GM04504 (cell line): ENCODE data around the gene GTF2F2.
A peak's percentile ranks its signal among the peaks of the same experiment; 100 is the strongest.

Source experiments
- DNase-seq: peaks from one replicate; pipeline ENCODE4 v3.0.0-alpha.2; 2012; ENCODE audit warnings: low read depth

The GTF2F2 gene

DNA sequence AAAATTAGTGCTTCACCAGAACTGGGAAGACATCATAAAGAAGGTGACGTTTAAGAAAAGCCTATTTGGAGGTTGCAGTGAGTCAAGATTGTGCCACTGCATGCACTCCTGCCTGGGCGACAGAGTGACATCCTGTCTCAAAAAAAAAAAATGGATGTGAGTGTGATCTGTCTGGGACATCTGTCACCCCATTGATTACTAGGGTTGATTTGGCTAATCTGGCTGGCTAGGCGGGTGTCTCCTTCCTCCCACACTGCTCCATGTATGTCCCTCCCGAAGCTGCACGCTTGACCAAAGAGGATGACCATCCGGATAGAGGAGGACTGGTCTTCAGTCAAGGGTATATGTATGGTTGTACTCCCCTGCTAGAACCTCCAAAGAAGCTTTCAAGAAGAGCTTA lies 2.6 kb downstream of the GTF2F2 start:
- DNase-seq, result no peak

DNA sequence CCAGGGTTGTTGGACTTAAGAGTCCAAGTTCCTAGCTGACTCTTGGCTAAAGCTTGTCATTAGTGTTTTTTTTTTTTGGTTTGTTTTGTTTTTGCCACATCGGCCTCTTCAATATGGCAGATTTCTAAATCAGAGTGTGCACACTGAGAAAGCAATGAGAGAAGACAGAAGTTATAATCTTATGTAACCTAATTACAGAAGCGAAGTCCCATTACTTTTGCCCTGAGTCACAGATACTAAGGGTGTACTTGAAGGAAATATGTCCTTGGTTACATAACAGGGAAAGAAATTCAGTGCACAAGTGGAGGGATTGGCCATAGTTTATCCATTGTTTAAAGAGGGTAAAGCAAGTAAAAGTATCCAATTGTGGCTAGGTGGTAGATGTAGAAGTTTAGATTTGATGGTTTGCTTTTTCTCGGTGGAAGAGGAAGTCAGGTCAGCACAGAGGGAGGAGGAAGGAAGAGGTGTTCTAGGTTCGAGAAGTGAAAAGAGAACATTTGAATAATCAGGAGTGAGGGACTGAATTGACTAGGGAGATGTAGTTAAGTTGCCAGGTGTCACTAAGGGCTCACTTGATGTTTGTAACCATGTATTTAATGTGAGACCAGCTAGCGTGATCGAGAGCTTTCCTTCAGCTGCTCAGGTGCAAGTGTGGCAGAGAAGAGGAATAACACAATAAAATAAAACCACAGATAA lies 12.2 kb downstream of the GTF2F2 start:
- no peak for DNase-seq

DNA sequence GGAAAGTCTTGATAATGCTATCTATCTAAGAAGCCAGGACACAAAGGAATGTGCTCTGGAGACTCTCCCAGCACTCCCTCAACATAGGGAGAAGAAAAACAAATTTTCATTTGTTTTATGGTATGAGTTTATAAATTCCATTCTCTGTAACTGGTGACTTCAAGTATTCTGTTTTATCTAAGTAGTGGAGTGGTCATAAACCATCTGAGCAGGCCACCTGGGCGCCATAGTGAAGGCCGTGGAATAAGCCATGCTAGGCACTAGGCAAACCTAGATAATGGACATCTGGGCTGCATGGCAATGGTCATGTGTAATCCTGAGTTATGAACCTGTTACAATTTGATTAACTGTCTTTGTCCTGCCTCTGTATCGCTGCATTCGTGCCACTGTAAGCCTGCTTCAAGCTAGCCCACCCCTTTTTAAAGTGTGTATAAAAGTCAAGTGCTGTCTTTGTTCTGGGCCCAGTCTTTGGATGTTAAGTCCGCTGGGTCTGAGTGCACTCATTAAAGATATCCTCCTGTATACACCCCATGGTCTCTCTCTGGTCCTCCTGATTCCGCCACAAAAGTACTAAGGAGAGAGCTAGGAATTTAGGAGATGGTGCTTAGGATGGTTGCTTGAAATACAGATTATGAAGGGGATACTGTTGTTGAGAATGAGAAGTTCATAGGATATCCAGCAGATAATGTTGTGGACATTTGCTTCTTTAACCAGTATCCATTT lies 13.2 kb downstream of the GTF2F2 start:
- no peak for DNase-seq

DNA sequence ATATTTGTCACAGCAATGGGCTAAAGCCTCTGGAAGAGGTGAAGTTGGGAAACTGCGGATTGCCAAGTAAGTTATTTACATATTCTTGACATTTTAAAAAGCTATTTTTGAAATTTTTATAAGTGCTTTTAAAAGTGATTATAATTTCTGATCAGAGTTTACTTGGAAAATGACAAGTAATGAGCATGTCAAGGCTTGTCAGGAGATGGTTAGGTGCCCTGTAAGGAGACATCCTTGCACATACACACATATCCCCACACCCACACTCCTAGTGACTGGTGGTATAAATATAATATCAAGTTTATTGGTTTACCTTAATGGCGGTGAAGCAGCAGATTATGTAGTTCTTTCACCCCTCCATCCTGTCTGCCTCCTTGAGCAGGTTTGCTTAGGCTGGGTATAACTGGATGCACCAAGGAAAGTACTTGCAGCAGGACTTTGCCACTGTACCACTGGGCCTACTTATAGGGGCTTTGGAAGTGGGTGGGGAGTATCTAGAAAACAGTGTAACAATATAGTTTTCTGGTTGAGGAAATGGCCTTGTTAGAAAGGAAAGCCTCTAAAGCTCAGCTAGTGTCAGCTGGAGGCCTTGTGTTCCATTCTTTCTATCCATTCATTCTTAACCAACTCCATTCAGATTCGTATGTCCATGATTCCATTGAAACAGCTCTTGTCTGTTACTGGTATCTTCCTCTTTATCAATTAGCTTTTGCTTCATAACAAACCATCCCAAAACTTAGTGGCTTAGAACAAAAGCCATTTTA lies 16.6 kb downstream of the GTF2F2 start:
- DNase-seq, result no peak

DNA sequence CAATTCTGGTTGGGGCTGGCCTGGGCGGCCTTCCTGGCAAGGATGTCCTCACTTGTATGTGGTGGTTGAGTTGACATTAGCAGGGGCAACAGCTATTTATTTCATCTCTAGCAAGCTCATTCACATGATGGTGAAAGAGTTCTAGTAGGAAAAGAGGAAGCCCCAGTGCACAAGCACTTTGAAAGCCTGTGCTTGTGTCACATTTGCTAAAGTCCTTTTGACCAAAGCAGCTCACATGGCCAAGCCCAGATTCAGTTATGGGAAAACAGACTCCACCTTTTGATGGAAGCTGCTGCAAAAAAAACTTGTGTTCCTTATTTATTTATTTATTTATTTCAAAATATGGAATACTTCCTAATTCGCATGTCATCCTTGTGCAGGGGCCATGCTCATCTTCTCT lies 17.2 kb downstream of the GTF2F2 start:
- no peak for DNase-seq

DNA sequence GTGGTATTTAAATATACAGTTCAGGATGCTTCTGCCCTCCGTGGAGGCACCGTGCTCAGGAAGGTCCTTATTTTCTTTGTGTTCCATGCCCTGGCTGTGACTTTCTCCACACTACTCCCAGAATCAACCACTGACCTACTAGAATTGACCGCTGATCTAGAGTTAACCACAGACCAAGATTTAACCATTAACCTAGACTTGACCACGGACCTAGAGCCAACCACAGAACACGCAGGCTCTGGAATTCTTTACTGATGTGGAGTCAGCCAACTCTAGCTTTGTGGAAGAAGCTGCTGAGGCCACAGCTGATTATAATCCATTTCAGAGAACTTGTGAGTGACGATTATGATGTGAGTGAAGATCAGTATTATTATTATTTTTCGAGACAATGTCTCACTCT lies 18.0 kb downstream of the GTF2F2 start:
- DNase-seq, result no peak

DNA sequence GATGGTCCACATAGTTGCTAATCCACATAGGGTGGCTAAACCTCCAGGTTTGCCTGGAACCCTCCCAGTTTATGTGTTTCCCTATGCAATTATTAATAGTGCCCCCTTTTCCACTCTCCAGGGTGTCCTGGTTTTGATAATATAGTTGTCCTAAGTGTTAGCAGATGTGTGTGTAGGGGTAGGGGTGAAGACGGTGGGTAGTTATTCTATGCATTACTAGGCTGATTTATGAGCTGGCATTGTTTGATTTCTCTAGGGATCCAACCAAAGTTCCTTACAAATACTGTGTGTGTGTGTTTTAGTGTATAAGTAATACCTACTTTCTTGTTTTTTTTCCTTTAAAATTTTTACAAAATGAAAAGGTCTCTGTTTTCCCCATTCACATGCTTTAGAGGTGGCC lies 21.1 kb downstream of the GTF2F2 start:
- DNase-seq, result no peak

DNA sequence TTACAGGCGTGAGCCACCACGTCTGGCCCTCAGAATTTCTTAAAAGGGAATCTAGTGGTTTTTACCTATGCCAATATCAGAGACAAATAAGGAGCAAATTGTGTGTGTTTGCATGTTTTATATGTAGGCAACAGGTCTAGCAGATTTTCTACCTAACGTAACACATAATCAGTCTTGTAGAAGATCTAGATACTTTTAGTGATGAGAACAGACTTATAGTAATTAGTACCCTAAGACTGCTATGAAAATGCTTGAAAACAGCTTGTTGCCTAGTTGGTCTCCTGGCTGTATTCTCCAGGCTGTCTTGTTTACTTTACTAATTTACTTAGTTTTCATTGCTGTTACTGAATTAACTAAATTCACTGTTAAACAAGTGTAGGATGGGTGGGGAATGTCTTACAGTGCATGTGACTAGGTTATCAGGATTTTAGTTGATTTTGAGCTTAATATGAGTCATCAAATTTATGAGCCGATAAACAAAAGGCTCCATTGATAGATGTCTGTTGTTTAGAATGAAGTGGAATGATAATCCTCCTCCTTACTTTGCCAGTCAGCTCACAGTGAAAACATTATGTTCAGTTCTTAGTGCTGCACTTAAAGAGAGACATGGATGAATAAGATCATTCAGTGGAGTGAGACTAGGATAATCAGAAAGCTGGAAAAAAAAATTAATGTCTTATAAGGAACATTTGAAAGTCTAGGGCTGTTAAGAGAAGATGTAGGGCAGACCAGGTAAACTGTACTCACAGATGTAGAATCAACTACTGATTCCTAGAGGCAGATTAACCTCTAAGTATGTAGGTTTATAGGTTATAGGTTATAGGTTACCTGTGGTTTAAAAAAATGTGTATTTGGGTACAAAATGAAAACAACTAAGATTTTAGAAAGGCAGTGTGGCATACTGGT lies 22.4 kb downstream of the GTF2F2 start:
- DNase-seq, result no peak

DNA sequence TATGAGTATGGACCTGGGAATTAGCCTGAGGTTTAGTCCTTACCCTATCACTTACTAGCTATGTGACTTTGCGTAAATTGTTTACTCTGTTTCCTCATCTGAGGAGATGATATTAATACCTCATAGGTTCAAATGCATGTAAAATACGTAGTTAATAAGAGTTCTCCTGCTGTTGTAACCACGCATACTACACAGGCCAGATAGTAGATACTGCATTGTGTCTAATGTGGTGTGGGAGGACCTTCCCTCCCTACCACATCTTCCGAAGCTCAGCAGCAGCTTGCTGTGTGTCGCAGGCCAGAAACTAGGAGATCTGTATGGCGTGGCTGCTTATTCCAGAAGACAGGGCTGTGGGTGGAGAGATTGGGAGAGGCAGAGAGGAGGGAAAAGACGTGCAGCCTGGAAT lies 23.0 kb downstream of the GTF2F2 start:
- DNase-seq, result no peak

DNA sequence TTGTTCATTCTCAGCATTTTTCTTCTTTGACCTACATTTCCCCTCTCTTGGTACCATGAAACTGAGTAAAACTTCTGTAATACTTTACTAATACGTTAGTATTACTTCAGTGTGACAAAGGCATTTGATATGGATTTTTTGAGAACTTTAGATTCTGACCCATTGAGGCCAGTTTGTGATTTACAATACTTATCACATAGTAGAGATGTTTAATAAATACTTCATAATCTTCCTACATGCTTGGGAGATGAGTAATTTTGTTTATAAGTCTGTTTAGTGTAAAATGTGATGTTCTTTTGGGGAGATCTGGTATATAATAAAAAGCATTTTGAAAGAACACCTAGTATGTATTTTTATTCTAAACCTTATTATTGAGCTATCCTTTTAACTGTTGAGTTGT lies 29.7 kb downstream of the GTF2F2 start:
- DNase-seq, result no peak

DNA sequence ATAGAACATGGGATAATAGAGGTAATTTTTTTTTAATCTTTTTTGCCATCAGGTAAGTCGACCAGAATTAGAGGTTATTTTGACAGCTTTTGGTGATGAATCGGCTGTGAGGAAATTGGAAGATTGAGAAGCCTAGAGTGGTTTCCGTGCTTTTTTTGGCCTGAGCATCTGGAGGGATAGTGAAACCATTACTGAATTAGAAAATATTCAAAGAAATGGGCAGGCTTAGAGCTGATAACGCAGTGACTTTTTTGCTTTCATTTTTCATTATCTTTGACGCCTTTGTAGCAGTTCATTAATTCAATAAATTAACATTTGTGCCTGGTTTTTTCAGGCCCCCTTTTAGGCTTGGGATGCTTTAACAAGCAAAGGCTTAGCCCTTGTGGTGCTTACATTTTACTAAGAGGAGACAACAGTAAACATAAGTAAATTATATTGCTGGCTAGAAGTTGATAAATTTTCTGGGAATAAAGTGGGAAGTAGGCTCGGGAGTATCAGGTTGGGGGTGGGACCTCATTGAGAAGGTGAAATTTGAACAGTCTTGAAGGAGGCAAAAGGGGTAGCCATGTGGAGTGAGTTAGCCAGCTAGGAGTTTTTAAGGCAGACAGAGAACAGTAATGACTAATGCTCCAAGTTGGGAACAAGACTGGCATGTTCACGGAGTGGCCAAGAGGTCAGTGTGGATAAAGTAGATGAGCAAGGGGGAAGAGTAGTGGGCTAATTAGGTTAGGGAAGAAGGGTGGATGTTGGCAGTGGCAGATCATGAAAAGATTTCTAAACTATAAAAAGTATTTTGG lies 36.5 kb downstream of the GTF2F2 start:
- no peak for DNase-seq

DNA sequence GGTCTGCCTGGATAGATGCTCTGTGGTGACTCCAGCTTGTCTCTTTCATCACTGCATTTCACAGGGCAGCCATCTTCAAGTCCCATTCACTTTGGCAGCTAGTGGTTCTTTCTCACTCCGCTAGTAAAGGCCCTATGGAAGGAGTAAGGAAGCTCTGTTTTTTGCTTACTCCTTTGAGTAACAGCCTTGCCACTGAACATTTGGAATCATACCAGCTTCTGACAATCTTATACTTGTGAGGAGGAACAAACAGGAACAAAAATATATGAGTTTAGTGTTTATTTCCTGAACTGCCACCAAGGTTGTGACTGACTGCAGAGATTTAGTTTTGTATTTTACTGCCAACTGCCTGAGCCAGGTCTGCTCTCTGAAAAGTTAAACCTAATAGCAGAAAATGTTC lies 41.9 kb downstream of the GTF2F2 start:
- DNase-seq, result no peak

DNA sequence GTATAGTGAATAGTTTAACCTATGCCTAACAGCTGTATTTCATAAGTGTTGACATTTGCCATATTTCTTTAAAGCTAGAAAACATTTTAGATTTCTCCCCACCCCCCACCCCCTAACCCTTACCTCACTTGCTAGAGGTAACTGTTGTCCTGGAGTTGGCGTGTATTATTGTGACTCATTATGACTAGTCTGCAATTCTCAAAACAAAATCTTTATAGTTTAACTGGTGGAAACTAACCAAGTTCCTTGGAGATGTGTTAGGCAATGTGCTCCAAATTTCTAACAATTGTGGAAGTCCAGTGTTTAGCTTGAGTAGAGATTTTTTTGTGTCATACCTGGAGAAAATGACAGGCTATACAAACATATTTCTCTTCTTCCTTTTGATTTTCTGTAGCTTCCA lies 42.5 kb downstream of the GTF2F2 start:
- peak; percentile 77 for DNase-seq

DNA sequence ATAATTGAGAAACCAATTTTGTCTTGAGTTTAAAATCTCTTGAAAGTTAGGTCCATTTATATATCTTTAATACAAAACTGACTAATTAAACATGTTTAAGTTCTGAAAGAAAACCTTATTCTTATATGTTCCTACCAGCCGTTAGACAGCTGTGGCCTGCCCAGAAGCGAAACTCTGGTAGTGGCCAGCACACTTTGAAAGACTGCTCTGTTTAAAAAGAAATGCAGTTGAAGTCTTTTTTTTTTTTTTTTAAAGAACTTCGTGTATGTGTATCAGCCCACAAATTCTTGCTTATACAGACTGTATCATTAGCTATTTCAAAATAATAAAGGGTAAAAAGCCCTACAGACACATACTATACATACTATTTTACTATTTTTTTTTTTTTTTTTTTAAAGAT lies 46.5 kb downstream of the GTF2F2 start:
- DNase-seq, result no peak

DNA sequence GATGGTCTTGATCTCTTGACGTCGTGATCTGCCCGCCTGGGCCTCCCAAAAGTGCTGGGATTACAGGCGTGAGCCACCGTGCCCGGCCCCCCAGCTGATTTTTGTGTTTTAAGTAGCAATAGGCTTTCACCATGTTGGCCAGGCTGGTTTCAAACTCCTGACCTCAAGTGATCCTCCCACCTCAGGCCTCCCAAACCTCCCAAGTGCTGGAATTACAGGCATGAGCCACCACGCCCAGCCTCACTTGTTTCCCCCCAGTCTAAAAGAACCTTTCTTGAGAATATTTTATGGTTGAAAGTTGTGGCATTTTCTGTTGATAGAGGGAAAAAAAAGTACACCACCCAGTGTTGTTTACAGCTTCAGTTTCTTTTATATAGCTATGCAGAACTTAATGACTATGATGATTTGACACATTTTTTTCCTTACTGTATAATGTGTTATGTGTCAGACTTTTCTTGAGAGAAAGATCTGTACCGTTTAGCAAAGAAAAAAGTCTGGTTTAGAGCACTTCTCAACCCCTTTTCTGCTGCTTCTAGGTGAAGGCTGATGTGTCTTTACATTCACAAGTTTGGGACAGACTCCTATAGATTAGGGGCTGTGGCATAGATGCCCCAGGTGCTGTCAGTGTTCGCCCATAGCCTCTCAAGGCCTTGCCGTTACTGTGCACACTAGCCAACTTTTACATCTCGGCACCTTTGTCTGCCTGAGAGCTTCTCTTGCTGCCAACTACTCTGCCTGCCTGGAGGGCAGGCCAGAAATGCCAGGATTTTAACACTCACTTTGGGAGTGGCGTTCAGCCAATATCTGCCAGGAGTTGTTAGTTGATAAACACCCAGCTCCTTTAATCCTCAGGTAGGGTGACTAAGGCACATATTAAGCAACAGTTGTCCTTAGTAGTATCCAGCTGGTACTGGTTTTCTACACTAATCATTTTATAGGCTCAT lies 47.6 kb downstream of the GTF2F2 start:
- no peak for DNase-seq

DNA sequence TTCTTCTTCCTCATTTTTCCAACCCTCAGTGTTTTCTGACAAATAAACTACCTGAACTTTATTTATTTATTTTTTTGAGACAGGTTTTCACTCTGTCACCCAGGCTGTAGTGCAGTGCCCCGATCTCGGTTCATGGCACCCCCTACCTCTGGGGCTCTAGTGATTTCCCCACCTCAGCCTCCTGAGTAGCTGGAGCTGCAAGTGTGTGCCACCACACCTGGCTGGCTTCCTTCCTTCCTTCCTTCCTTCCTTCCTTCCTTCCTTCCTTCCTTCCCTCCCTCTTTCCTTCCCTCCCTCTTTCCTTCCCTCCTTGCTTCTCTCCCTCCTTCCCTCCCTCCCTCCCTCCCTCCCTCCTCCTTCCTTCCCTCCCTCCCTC lies 48.2 kb downstream of the GTF2F2 start:
- DNase-seq, result no peak

DNA sequence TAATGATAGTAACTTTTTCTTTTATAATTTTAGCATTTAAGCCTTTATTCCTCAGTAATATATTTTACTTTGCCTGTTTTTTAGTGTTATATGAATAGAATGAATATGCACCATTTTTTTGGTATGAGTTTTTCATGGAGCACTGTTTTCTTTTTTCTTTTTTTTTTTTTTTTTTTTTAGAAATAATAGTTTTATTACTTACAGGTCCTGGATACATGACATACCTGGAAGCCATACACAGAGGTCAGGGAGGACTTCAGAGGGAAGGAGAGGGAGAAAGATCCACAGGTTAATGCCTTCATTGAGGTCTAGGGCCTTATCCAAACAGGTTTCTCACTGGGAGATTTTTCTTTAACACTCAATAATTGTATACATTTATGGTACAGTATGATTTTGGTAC lies 54.2 kb downstream of the GTF2F2 start:
- DNase-seq, result no peak

DNA sequence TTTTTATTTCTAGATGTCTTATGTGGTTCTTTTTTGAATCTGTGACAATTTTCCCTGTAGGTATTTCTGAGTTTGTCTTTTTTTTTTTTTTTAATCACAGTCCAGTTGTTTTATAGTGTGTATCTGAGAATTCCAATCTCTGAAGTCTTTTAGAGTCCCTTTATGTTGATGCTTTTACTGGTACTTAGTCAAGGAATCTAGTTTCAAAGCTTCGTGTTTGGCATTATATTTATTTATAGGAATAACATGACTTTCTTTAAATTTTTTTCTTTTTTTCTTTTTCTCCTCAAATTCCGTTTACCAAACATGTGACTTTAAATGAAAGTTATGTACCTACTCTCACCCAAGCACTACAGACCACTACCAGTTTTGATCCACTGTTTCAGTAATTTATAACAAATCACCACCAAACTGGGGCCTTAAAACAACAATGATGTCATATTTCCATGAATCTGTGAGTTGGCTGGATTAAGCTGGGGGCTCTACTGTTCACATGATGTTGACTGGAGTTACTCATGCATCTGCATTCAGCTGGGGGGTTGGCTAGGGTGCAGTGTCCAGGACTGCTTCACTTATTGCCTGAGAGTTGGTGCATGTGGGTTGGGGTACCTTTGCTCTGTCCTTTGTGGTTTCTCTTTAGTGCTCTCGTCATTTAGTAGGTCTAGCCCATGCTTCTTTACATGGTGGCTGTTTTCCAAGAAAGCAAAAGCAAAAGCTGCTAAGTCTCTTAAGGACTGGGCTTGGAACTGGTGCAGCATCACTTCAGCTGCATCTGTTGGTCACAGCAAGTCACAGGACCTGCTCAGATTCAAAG lies 58.2 kb downstream of the GTF2F2 start:
- no peak for DNase-seq

DNA sequence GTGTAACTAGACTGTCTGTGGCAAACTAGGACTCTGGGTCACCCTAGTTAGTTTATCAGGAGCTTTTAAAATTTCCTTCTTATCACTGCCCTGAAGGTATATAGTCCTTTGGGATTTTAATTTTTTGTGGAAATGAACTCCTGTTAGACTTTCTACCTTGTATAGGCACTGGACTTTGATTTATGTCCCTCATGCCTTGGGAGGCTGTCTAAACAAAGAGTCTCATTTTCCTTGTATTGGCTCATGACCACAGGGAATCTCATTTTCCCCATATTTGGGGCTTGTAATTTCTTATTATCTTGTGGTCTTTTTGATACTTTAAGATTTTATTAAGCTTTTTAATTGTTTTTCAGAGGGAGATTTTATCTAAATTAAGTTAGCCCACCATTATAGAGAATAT lies 59.1 kb downstream of the GTF2F2 start:
- no peak for DNase-seq
